Right ventricle myocardium inferior (tissue), 1 donor: Measurements from ENCODE around the gene PELO. TPM values are rescaled to one million over a fixed set of nuclear protein-coding genes. Genes with fewer than 3 reads are reported as not detected.
"Not testable (repeated sequence)": the region's sequence is repeated elsewhere in the genome, so short reads cannot be mapped to it uniquely, and the experiment has no call there.

Experiments used
- ATAC-seq: fragments of 200-7000 bp; cut with Tn5 transposase; one replicate; pipeline ENCODE4 v1.9.1; 2020; ENCODE audit warnings: mild to moderate bottlenecking, moderate library complexity
- DNase-seq: peaks from one replicate; pipeline ENCODE4 v3.0.0; 2021; ENCODE audit errors: missing footprints
- intact Hi-C: fragments of 100-400 bp; cut with DNase I; formaldehyde crosslinking; loops from one replicate; pipeline ENCODE4 v1.11.0; 2022
- long read RNA-seq: library from polyadenylated mRNA; unstranded; transcript quantifications from one replicate; pipeline ENCODE4 v2.0.0, GENCODE V29; 2021
- total RNA-seq: library from RNA; stranded (reverse); fragmentation: NEBNext Ultra II Directional; extraction: Animal tissue kit (Norgen Biotek cat#: 25700); gene quantifications from one replicate; pipeline ENCODE4 v1.2.1, GENCODE V29; 2021
- donor health status: DM: no; HTN: yes; CAD: no; lungs with severe emphysema.

PELO gene
- total RNA-seq: 20.5 TPM
- long read RNA-seq, partial matches to known transcripts: 21 of 21 reads
- long read RNA-seq, other reads (novel, unspliced or antisense): 0 of 21 reads

- intact Hi-C loops: loop anchor here (2.0 to 5.0 kb wide), 5 partner anchors 49 to 127 kb away; no protein-coding TSS in a partner anchor
- DNase-seq (peak; percentile 87), ATAC-seq (peak; percentile 87)
These were observed at the start of gene PELO, which contains the start of gene ITGA1 for GRCh38 chr5:52787600-52788504. Gene PELO, plus strand, starts transcription at chr5:52787916. Its CDS starts 12,479 bp downstream, at chr5:52800395. Gene ITGA1, plus strand, starts transcription at chr5:52787916. Its CDS starts 438 bp downstream, at chr5:52788354.

- intact Hi-C loops: no loop called here
- DNase-seq (no peak), ATAC-seq (no peak)
These were observed 49.6 kb upstream of the PELO start for GRCh38 chr5:52738095-52738506.

GRCh38 chr5:52740007-52740406, 47.7 kb upstream of the PELO start:
- intact Hi-C loops: no loop called here
- ATAC-seq: no peak
- no peak for DNase-seq

- ATAC-seq (no peak), DNase-seq (no peak)
- intact Hi-C loops: no loop called here
These were observed 44.7 kb upstream of the PELO start for GRCh38 chr5:52743012-52743411.

- ATAC-seq (no peak), DNase-seq (no peak)
- intact Hi-C loops: no loop called here
These were observed 44.2 kb upstream of the PELO start for GRCh38 chr5:52743529-52743928.

GRCh38 chr5:52743970-52744369, 43.7 kb upstream of the PELO start:
- ATAC-seq (no peak), DNase-seq (no peak)
- intact Hi-C loops: no loop called here

- intact Hi-C loops, DNase-seq, ATAC-seq: not testable (repeated sequence)
These were observed 42.8 kb upstream of the PELO start for GRCh38 chr5:52744867-52745458.

- ATAC-seq (no peak), DNase-seq (no peak)
- intact Hi-C loops: no loop called here
These were observed 41.2 kb upstream of the PELO start for GRCh38 chr5:52746539-52746938.

- intact Hi-C loops: no loop called here
- ATAC-seq (no peak), DNase-seq (no peak)
These were observed 39.1 kb upstream of the PELO start for GRCh38 chr5:52748590-52748989.

- DNase-seq: no peak
- no peak for ATAC-seq
- intact Hi-C loops: no loop called here
These were observed 38.0 kb upstream of the PELO start for GRCh38 chr5:52749666-52750065.

- intact Hi-C loops: no loop called here
- ATAC-seq: no peak
- DNase-seq: no peak
These were observed 36.6 kb upstream of the PELO start for GRCh38 chr5:52751137-52751536.

GRCh38 chr5:52754051-52754450, 33.7 kb upstream of the PELO start:
- ATAC-seq: no peak
- DNase-seq: no peak
- intact Hi-C loops: no loop called here

GRCh38 chr5:52757527-52757926, 30.2 kb upstream of the PELO start:
- intact Hi-C loops: no loop called here
- ATAC-seq: no peak
- DNase-seq: no peak

- DNase-seq (no peak), ATAC-seq (no peak)
- intact Hi-C loops: no loop called here
These were observed 29.7 kb upstream of the PELO start for GRCh38 chr5:52758014-52758413.

GRCh38 chr5:52759331-52759730, 28.4 kb upstream of the PELO start:
- ATAC-seq (no peak), DNase-seq (no peak)
- intact Hi-C loops: no loop called here

GRCh38 chr5:52760695-52761366, 26.9 kb upstream of the PELO start:
- no peak for ATAC-seq

GRCh38 chr5:52767217-52767743, 20.4 kb upstream of the PELO start:
- DNase-seq: no peak
- no peak for ATAC-seq
- intact Hi-C loops: no loop called here

More at GRCh38 chr5:52760695-52761366, 26.9 kb upstream of the PELO start:
- intact Hi-C loops: no loop called here
- no peak for DNase-seq

- ATAC-seq: no peak
- intact Hi-C loops: no loop called here
- DNase-seq: no peak
These were observed 19.8 kb upstream of the PELO start for GRCh38 chr5:52767766-52768480.

GRCh38 chr5:52769061-52769460, 18.7 kb upstream of the PELO start:
- no peak for ATAC-seq
- no peak for DNase-seq
- intact Hi-C loops: no loop called here
